Cardiac muscle cell (in vitro differentiated cells and primary cell): Measurements from ENCODE around the gene CTCFL. TPM values are rescaled to one million over a fixed set of nuclear protein-coding genes. Genes with fewer than 3 reads are reported as not detected.

Source experiments
- DNase-seq, 2 donors: peaks; one replicate each; pipeline versions ENCODE4 v3.0.0 to v3.0.0-alpha.2; 2010 to 2017; ENCODE audit warnings: low read depth in 1 of 2, low spot score in 1 of 2
- H3K27ac ChIP-seq: fragments of 200-600 bp; sonication (generic); 2 replicates; pipeline ENCODE4 v1.5.1; 2016
- H3K27me3 ChIP-seq: fragments of 200-600 bp; sonication (generic); 2 replicates; pipeline ENCODE4 v1.6.0; 2016; ENCODE audit warnings: control low read depth
- H3K36me3 ChIP-seq: fragments of 200-600 bp; sonication (generic); 2 replicates; pipeline ENCODE4 v1.5.1; 2016; ENCODE audit warnings: control low read depth
- H3K4me1 ChIP-seq: fragments of 200-600 bp; sonication (generic); 2 replicates; pipeline ENCODE4 v1.8.1; 2017; ENCODE audit warnings: low read depth, mild to moderate bottlenecking, mixed run types
- H3K4me3 ChIP-seq: fragments of 200-600 bp; sonication (generic); 2 replicates; pipeline ENCODE4 v1.5.1; 2016; ENCODE audit warnings: mild to moderate bottlenecking
- H3K9me3 ChIP-seq: fragments of 200-600 bp; sonication (generic); 2 replicates; pipeline ENCODE4 v1.5.1; 2017; ENCODE audit warnings: low read depth, mild to moderate bottlenecking, control low read depth
- polyA plus RNA-seq: library from polyadenylated mRNA; unstranded; fragments of >200 nt; fragmentation: Nextera tagmentation; extraction: Ambion mirVana; gene quantifications from 2 replicates; pipeline ENCODE4 v1.2.1, GENCODE V29; 2016
- total RNA-seq: library from RNA; depleted of rRNA; stranded (reverse); fragments of >200 nt; gene quantifications from 2 replicates; pipeline ENCODE4 v1.2.3, GENCODE V29; 2016
- TF ChIP-seq, protein P1 (sequence below): IDR thresholded peaks from 2 replicates; pipeline ENCODE4 v1.5.1; 2012; ENCODE audit warnings: low read depth, mild to moderate bottlenecking, low read length

The CTCFL gene
- total and polyA plus RNA-seq, 2 experiments from 2014 or later, result 0.09 TPM; not detected in 1

DNA sequence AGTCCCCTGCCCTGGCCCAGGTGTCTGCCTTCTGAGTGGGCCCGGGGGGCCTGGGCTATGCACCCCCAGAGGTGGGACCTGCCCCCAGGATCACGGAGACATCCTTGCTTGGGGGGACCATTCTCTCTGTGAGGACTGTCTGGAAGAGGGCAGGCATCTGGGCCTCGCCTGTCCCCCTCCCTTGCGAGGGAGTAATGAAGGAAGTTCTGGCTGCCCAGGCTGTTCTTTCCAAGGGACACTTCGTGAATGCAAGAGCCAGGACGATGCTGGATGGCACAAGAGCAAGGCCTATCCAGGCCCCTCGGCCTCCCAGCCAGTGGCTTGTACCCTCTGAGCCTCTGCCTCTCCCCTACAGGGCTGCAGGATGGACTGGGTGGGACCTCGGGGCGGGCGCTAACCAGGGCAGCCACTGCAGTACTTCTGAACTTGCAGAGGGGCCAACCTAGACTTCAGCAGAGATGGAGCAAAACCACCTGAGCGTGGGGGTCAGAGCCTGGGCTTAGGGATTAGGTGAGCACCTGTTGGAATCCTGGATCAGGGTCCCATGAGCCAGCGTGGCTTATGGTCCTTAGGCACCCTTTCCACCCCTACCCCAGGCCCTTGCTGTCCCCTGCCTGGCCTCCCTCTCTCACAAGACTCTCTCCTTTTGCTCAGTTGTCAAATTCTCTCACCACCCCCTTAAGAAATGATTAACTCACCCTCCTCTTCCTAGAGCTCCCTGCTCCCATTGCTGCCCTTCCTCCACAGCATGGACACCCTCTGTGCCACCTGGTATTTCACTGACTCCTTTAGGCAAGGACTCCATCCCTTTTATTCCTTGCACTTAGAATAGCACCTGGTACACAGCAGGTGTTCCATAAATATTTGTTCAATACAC lies 53.2 kb downstream of the CTCFL start:
- TF ChIP-seq, protein P1, sequence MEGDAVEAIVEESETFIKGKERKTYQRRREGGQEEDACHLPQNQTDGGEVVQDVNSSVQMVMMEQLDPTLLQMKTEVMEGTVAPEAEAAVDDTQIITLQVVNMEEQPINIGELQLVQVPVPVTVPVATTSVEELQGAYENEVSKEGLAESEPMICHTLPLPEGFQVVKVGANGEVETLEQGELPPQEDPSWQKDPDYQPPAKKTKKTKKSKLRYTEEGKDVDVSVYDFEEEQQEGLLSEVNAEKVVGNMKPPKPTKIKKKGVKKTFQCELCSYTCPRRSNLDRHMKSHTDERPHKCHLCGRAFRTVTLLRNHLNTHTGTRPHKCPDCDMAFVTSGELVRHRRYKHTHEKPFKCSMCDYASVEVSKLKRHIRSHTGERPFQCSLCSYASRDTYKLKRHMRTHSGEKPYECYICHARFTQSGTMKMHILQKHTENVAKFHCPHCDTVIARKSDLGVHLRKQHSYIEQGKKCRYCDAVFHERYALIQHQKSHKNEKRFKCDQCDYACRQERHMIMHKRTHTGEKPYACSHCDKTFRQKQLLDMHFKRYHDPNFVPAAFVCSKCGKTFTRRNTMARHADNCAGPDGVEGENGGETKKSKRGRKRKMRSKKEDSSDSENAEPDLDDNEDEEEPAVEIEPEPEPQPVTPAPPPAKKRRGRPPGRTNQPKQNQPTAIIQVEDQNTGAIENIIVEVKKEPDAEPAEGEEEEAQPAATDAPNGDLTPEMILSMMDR, result no peak
- H3K27ac ChIP-seq, result peak overlapping the region; percentile 99
- H3K27me3 ChIP-seq, result no peaks in the 10 kb centered on the region
- peaks cover 64% of the 10 kb centered on the region for H3K4me1 ChIP-seq
- H3K36me3 ChIP-seq, result no peaks in the 10 kb centered on the region
- H3K9me3 ChIP-seq, result no peaks in the 10 kb centered on the region
- no peak overlapping the region for H3K4me3 ChIP-seq
- no peak for DNase-seq

- Histone ChIP-seq H3K4me1 (peaks cover 56% of the 10 kb centered on the region), H3K9me3 (no peaks in the 10 kb centered on the region), H3K27ac (peak overlapping the region; percentile 99), H3K36me3 (no peaks in the 10 kb centered on the region), H3K27me3 (no peaks in the 10 kb centered on the region), H3K4me3 (no peak overlapping the region)
- TF ChIP-seq, protein P1, result no peak
- DNase-seq, result no peak
Observed at GRCh38 chr20:57470666-57471495, 54.1 kb downstream of the CTCFL start.

- no peaks in the 10 kb centered on the region for H3K27me3 ChIP-seq
- peak in 1 of 2 donors; percentile 84 for DNase-seq
- H3K9me3 ChIP-seq, result no peaks in the 10 kb centered on the region
- H3K36me3 ChIP-seq, result no peaks in the 10 kb centered on the region
- H3K4me3 ChIP-seq, result peak overlapping the region; percentile 3
- peak overlapping the region; percentile 99 for H3K27ac ChIP-seq
- H3K4me1 ChIP-seq, result peaks cover 54% of the 10 kb centered on the region
- TF ChIP-seq, protein P1, result no peak
Observed at GRCh38 chr20:57470212-57470522, 54.8 kb downstream of the CTCFL start.

GRCh38 chr20:57469418-57470211 lies 55.3 kb downstream of the CTCFL start:
- Histone ChIP-seq H3K27ac (peak overlapping the region; percentile 99), H3K27me3 (no peaks in the 10 kb centered on the region), H3K4me3 (peak overlapping the region; percentile 3), H3K36me3 (no peaks in the 10 kb centered on the region), H3K9me3 (no peaks in the 10 kb centered on the region), H3K4me1 (peaks cover 54% of the 10 kb centered on the region)
- peak in 1 of 2 donors; percentile 96 for DNase-seq
- TF ChIP-seq, protein P1, result no peak
